Measurements from ENCODE around the gene GALNT5.

- no peak for TF ChIP-seq CTCF (IDR thresholded peaks at IDR 0.05)
- TF ChIP-seq EZH2 (IDR thresholded peaks at IDR 0.05), result no peak
- no peak for TF ChIP-seq EZH2phosphoT487 (IDR thresholded peaks at IDR 0.05)
Observed at GRCh38 chr2:157304811-157305722, 47.6 kb downstream of the GALNT5 start.
